Pancreas (tissue), 10 donors: ENCODE data around the gene COPS2. TPM values are rescaled to one million over a fixed set of nuclear protein-coding genes. Genes with fewer than 3 reads are reported as not detected.
"Not testable (repeated sequence)": the region's sequence is repeated elsewhere in the genome, so short reads cannot be mapped to it uniquely, and the experiment has no call there.

Source experiments
- ATAC-seq, 4 donors: fragments of 200-7000 bp; cut with Tn5 transposase; one replicate each; pipeline versions ENCODE4 v1.8.0 to v1.9.1; 2020; ENCODE audit warnings: mild to moderate bottlenecking in 4 of 4, moderate library complexity in 4 of 4
- DNase-seq, 6 donors: peaks; one replicate each; pipeline ENCODE4 v3.0.0-alpha.2; 2020
- FAIRE-seq: peaks from 2 replicates; lab custom pipeline; 2012; peaks lifted over from hg19 to GRCh38; lab: Jason Lieb, UNC
- H3K27ac ChIP-seq, 4 donors: fragments of 200-600 bp; sonication (generic); 1 replicate in 3 of 4; 2 replicates in 1 of 4; pipeline versions ENCODE4 v1.5.0 to v1.8.0; 2020
- H3K27me3 ChIP-seq, 4 donors: fragments of 200-600 bp; one replicate each; pipeline ENCODE4 v1.8.0; 2021
- H3K36me3 ChIP-seq, 3 donors: fragments of 200-600 bp; sonication (generic) in 1 of 3; one replicate each; pipeline versions ENCODE4 v1.5.0 to v1.8.0; 2020 to 2021
- H3K4me1 ChIP-seq, 3 donors: fragments of 200-600 bp; one replicate each; pipeline ENCODE4 v1.8.0; 2021
- H3K4me3 ChIP-seq, 4 donors: fragments of 200-600 bp; sonication (generic) in 2 of 4; one replicate each; pipeline versions ENCODE4 v1.5.0 to v1.8.0; 2020 to 2021
- H3K9me3 ChIP-seq, 4 donors: fragments of 200-600 bp; one replicate each; pipeline ENCODE4 v1.8.0; 2021
- CTCF ChIP-seq, 4 donors: fragments of 200-600 bp; sonication (generic) in 3 of 4; IDR thresholded peaks; one replicate each; pipeline versions ENCODE4 v1.5.0 to v1.8.0; 2021; ENCODE audit warnings: antibody characterized with exemption in 4 of 4
- WGBS, 2 donors: extraction: QIAGEN DNeasy Blood & Tissue Kit; methylation state at CpG; one replicate each; pipeline ENCODE4 v1.1.7; 2013; 5-methylcytosine and 5-hydroxymethylcytosine counted together
- intact Hi-C, 3 donors: fragments of 100-400 bp; cut with DNase I; formaldehyde crosslinking; loops; one replicate each; pipeline versions ENCODE4 v1.11.1 to v1.14.2; 2022
- polyA plus RNA-seq, 2 donors: library from polyadenylated mRNA; stranded (reverse); fragments of 200-250 nt; gene quantifications; one replicate each; pipeline ENCODE4 v1.2.3, GENCODE V29; 2013
- total RNA-seq, 6 donors: library from RNA; stranded (reverse); fragmentation: NEBNext Ultra II Directional in 4 of 6; extraction: Animal tissue kit (Norgen Biotek cat#: 25700) in 4 of 6; gene quantifications; one replicate each; pipeline versions ENCODE4 v1.2.1 to v1.2.4, GENCODE V29; 2021 to 2023
- donor health status: healthy with polysubstance abuse.
- donor health status: DM: no; HTN: no; CAD: no; lungs with moderate emphysema.
- donor health status: DM: no; HTN: no; CAD: no.
- donor health status: control.
- donor health status: control.
- donor health status: Bipolar disorder and iron deficiency.
- donor health status: DM: yes; HTN: yes; CAD: no.
- donor health status: DM: no; HTN: no; CAD: no.
- donor health status: DM: no; HTN: no; CAD: no.
- donor health status: DM: yes; HTN: yes; CAD: no.

The COPS2 gene
- total and polyA plus RNA-seq, 8 donors = 22.6 to 56.3 (median 38.6) TPM

GRCh38 chr15:49182128-49182527, 26.7 kb upstream of the COPS2 start:
- no peak for ATAC-seq
- intact Hi-C loops = no loop called here
- Histone ChIP-seq H3K4me3 (no peak overlapping the region), H3K9me3 (no peaks in the 10 kb centered on the region), H3K4me1 (no peaks in the 10 kb centered on the region), H3K27me3 (no peaks in the 10 kb centered on the region), H3K27ac (no peak overlapping the region), H3K36me3 (no peaks in the 10 kb centered on the region)
- no peak for TF ChIP-seq CTCF (IDR thresholded peaks at IDR 0.05)
- no peak for DNase-seq
- WGBS, 2 donors = 95 to 98% methylated on average over 4 of the region's 4 CpGs
- no peak for FAIRE-seq

DNA sequence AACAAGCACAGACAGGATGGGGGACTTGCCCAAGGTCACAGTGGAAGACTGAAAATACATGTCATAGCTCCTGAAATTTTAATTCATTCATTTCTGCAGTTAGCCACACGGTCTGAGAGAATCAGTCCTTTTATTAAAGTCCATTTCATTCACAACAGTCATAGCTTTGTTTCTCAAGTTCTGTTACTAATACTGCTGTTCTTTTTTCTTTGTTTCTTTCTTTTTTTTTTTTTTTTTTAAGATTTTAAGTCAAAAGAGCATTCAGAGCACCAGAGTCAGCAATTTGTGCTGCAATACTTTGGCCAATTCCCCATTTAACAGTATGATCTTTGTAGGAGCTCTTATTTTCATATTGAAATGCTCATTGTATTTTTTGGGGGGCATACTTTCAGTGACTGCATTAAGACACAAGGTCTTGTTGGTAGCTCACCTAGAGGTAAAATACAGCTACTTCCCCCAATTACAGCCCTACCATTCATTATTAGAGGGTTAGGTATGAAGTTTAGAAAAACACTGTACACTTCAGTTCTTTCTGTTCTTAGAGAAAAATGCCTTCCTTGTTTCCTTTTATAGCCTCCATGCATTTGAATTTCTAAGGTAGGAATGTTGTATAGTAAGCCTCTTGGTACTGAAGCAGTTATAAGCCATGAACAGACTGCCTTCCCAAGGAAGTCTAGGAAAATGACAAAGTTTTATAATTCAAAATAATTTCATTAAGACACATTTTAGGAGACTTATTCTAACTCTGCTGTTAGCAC, 24.2 kb upstream of the COPS2 start:
- no peak for TF ChIP-seq CTCF (IDR thresholded peaks at IDR 0.05)
- no peak for ATAC-seq
- no peak overlapping the region for H3K27ac ChIP-seq
- intact Hi-C loops = no loop called here
- no peak for FAIRE-seq
- H3K9me3 ChIP-seq = no peaks in the 10 kb centered on the region
- H3K4me3 ChIP-seq = no peak overlapping the region
- H3K27me3 ChIP-seq = no peaks in the 10 kb centered on the region
- no peaks in the 10 kb centered on the region for H3K36me3 ChIP-seq
- DNase-seq = no peak
- 86 to 93% methylated on average over 1 of the region's 1 CpG for WGBS, 2 donors
- no peaks in the 10 kb centered on the region for H3K4me1 ChIP-seq

DNA sequence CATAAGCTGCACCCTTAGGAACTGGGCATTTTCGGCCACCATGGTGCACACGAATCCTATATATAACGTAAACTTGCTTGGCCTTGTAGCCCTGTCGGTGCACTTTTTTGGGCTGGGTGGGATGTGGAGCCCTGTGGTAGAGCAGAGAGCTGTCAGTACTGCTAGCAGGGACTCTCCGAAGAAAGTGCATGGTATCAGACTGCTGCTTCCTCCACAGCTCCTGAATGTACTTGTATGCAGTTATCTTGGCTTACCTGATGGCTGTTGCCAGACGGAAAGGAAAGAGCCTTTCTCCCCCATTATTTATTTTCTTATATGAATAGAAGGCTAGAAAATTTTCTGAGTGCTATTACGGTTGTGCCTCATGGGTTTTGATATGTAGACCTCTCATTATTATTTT, 23.1 kb upstream of the COPS2 start:
- no peak for FAIRE-seq

GRCh38 chr15:49175582-49176397, 20.4 kb upstream of the COPS2 start:
- H3K9me3 ChIP-seq, DNase-seq, H3K36me3 ChIP-seq, intact Hi-C loops, FAIRE-seq, H3K27ac ChIP-seq, ATAC-seq, H3K27me3 ChIP-seq, H3K4me3 ChIP-seq: not testable (repeated sequence)
- peaks cover 0 to 15% (median 4%) of the 10 kb centered on the region in 3 donors for H3K4me1 ChIP-seq
- WGBS, 2 donors = 95 to 98% methylated on average over 6 of the region's 6 CpGs

More for the DNA sequence above, 23.1 kb upstream of the COPS2 start:
- intact Hi-C loops = no loop called here
- Histone ChIP-seq H3K4me1 (no peaks in the 10 kb centered on the region), H3K27me3 (no peaks in the 10 kb centered on the region), H3K27ac (no peak overlapping the region), H3K4me3 (no peak overlapping the region), H3K36me3 (no peaks in the 10 kb centered on the region), H3K9me3 (no peaks in the 10 kb centered on the region)
- TF ChIP-seq CTCF (IDR thresholded peaks at IDR 0.05) = no peak
- ATAC-seq (no peak), DNase-seq (no peak)
- 95 to 97% methylated on average over 7 of the region's 7 CpGs for WGBS, 2 donors

DNA sequence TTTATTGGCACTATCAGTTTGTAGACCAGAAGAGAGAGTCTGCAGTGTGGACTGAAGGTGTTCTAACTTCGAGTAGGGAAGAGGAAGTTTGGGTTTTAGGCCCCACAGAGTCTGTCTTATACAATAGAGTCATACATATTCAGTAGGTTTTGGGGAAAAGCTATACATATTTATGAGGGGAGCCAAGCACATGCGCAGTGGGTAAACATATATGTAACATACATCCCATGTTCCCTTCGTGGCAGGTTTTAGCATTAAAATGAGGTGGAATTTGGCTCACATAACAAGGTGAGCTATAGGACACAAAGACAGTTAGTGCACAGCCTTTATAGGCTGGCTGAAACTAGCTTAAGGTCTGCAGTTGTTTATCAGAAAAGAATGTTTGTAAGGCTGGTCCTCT, 19.5 kb upstream of the COPS2 start:
- Histone ChIP-seq H3K4me3 (no peak overlapping the region), H3K27me3 (no peaks in the 10 kb centered on the region), H3K36me3 (no peaks in the 10 kb centered on the region), H3K27ac (no peak overlapping the region), H3K9me3 (no peaks in the 10 kb centered on the region), H3K4me1 (peaks cover 0 to 15% (median 4%) of the 10 kb centered on the region in 3 donors)
- intact Hi-C loops = no loop called here
- no peak for TF ChIP-seq CTCF (IDR thresholded peaks at IDR 0.05)
- ATAC-seq (no peak), DNase-seq (no peak), FAIRE-seq (no peak)
- 92% methylated on average over 3 of the region's 3 CpGs for WGBS, 2 donors
